ENCODE results near the gene CALR3.
"Not testable (repeated sequence)": the region's sequence is repeated elsewhere in the genome, so short reads cannot be mapped to it uniquely, and the experiment has no call there.

The CALR3 gene

GRCh38 chr19:16524991-16525734, 29.2 kb upstream of the CALR3 start:
- no peak for DNase-seq

- DNase-seq, result no peak
Observed at GRCh38 chr19:16522559-16523377, 26.8 kb upstream of the CALR3 start.

DNA sequence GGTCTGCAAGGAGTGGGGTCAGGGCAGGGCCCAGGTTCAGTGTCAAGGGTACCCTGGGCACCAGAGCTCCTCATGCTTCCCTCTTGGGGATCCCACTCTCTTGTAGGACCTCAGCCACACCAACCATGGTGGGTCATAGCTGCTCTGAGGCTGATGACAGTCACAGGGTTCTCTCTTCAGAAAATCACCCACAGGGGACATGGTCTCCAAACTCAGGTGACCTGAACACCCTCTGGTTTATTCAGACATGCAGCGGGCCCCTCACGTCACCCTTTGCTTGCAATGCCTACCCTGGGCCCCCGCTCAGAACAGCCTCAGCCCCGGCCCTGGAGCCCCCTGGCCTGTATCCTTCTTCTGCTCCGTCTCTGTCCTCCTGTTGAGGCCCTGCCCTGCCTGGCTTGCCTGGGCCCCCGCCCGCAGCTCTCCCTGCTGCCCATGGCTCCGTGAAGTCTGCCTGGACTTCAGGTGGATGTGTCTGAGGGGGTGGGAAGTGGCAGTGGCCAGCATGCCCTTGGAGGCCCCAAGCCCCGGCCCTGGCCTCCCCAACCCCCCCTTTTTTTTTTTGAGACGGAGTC, 25.8 kb upstream of the CALR3 start:
- DNase-seq, result no peak

GRCh38 chr19:16520986-16521624, 25.1 kb upstream of the CALR3 start:
- no peak for DNase-seq

DNA sequence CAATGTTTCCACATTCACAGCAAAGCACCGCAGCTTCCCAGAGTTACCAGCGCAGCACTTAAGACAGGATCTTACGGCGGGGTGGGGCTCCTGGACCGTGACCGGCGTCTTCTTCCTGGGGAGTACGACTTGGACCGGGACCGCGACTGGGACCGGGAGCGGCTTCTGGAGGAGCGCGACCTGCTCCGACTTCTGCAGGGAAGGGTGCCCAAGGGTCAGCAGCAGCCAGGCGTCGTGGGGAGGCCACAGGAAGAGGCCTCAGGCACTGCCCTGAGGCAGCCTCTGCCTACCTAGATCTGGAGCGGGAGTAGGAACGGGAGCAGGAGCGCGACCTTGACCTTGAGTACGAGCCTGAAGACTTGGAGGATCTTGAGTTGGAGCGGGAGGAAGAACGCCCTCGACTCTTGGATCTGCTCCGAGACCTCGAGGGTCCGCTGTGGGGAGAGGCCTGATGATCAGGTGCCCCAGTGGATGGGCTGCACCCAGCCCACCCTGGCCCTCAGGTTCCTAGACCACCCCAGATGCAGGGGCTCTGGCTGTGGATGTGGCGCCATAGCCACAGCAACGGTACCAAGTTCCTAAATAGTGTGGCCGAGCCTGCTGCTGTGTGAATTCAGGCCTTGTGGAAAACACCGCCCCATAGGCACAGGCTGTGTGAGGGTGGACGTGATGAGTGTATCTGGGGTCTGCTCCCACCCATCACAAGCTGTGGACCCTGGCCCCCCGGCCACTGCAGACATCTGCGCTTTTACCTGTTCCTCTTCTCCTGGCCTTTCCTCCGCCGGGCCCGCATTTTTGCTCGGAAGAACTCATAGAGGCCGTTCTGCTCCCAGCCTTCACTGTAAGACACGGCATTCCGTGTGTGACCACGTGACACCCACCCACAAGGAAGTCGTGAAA, 24.4 kb upstream of the CALR3 start:
- DNase-seq, result no peak

- no peak for DNase-seq
Observed at GRCh38 chr19:16519230-16519687, 23.3 kb upstream of the CALR3 start.

GRCh38 chr19:16518483-16519229, 22.7 kb upstream of the CALR3 start:
- no peak for DNase-seq

DNA sequence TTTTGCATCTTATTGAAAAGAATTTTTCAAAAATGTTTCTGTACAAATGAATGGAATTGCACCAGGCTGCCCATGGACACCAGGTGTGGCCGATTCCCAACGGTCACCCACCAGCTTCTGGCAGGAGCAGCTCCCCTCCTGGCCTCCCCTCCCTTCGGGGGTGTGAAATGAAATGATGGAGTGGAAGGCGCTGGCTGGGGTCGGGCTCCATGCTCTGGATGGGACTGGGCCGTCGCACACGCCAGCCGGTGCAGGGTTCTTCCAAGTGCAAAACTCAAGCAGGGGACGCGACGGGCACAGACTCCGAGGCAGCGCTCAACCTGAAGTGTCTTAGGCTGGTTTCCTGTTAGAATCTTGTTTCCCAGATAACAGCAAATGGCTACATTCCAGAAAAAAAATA, 22.1 kb upstream of the CALR3 start:
- DNase-seq, result no peak

DNA sequence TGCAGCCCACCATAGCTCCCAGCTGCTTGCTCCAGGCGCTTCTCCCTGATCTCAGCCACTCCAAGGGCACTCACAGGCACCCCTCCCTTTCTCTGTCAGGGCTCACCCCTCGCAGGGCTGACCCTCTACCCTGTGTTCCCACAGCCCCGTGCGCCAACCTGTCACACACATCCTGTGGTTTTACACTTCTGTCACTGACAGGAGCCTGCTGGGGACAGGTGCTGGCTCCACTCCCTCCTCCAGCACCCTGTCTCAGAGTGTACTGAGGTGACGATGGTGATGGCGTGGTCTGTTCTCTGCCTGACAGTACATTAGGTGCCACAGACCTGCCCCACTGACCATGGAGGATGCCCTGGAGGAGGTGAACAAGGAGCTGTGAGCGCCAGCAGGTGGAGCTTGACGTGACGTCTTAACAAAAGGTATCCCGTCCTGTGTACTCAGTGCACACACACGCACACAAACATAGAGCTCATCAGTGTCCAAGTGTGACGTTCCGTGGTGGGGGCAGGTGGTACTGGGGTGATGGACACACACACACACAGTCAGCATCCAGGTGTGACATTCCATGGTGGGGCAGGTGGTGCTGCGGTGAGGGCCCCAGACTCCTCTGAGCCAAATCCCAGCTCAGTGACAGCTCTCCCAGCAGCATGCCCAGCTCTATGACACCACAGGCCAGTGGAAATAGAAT, 21.1 kb upstream of the CALR3 start:
- no peak for DNase-seq

- no peak for DNase-seq
Observed at GRCh38 chr19:16516381-16516780, 20.4 kb upstream of the CALR3 start.

GRCh38 chr19:16514383-16515019, 18.5 kb upstream of the CALR3 start:
- DNase-seq, result no peak

DNA sequence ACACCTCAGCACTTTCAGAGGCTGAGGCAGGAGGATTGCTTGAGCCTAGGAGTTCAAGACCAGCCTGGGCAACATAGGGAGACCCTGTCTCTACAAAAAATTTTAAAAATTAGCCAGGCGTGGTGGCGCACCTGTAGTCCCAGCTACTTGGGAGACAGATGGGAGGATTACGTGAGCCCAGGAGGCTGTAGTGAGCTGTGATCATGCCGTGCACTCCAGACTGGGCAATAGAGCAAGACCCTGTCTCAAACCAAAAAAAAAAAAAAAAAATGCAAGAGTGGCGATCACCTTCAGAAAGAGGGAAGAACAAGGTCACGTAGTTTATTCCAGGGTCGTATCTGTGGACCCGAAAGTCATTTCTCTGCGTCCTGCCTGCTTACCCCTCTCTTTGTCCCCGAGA, 16.6 kb upstream of the CALR3 start:
- DNase-seq, result not testable (repeated sequence)

- DNase-seq, result no peak
Observed at GRCh38 chr19:16509141-16510061, 13.4 kb upstream of the CALR3 start.

- DNase-seq, result no peak
Observed at GRCh38 chr19:16508546-16508945, 12.6 kb upstream of the CALR3 start.

- DNase-seq, result no peak
Observed at GRCh38 chr19:16506961-16507360, 11.0 kb upstream of the CALR3 start.

DNA sequence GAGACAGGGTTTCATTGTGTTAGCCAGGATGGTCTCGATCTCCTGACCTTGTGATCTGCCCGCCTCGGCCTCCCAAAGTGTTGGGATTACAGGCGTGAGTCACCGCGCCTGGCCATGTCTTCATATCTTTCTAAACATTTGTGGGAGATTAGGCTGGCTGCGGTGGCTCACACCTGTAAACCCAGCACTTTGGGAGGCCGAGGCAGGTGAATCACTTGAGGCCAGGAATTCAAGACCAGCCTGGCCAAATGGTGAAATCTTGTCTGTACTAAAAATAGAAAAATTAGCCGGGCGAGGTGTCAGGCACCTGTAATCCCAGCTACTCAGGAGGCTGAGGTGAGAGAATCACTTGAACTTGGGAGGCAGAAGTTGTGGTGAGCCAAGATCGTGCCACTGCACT, 10.2 kb upstream of the CALR3 start:
- DNase-seq, result not testable (repeated sequence)

GRCh38 chr19:16504271-16504670, 8.3 kb upstream of the CALR3 start:
- DNase-seq, result no peak

DNA sequence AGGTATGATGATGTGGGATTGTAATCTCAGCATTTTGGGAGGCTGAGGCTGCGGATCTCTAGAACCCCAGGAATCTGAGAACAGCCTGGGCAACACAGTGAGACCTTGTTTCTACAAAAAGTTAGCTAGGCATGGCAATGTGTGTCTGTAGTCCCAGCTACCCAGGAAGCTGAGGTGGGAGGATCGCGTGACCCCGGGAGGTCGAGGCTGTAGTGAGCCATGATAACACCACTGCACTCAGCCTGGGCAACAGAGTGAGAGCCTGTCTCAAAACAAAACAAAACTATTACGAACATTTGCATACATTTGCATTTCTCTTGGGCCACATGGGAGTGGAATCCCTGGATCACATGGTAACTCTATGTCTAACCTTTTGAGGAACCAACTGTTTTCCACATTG, 1.9 kb upstream of the CALR3 start:
- DNase-seq, result no peak

GRCh38 chr19:16497042-16497441, 1.1 kb upstream of the CALR3 start:
- no peak for DNase-seq
